GM23338 (cell line): ENCODE measurements around the gene RTP5. TPM values are rescaled to one million over a fixed set of nuclear protein-coding genes. Genes with fewer than 3 reads are reported as not detected.
A peak's percentile ranks its signal among the peaks of the same experiment; 100 is the strongest.

Source experiments
- ATAC-seq: fragments of 200-7000 bp; cut with Tn5 transposase; 3 replicates; pipeline ENCODE4 v1.9.1; 2020
- DNase-seq: peaks from one replicate; pipeline ENCODE4 v3.0.0-alpha.2; 2015; ENCODE audit warnings: low spot score
- H2AFZ ChIP-seq: fragments of 200-600 bp; sonication (generic); 2 replicates; pipeline ENCODE4 v1.8.0; 2016; ENCODE audit warnings: antibody characterized with exemption, mild to moderate bottlenecking, moderate library complexity
- H3F3A ChIP-seq: fragments of 200-600 bp; sonication (generic); replicated peaks from 2 replicates; pipeline ENCODE4 v1.8.0; 2017; ENCODE audit warnings: antibody characterized with exemption, mixed run types, low read depth
- H3K27ac ChIP-seq: fragments of 200-600 bp; sonication (generic); 2 replicates; pipeline ENCODE4 v1.6.1; 2016; ENCODE audit warnings: low read depth
- H3K27me3 ChIP-seq: fragments of 200-600 bp; sonication (generic); 2 replicates; pipeline ENCODE4 v1.8.0; 2016; ENCODE audit warnings: mild to moderate bottlenecking, mixed run types, moderate library complexity; ENCODE audit not compliant: insufficient read depth
- H3K36me3 ChIP-seq: fragments of 200-600 bp; sonication (generic); 2 replicates; pipeline ENCODE4 v1.8.0; 2016; ENCODE audit warnings: mild to moderate bottlenecking; ENCODE audit not compliant: insufficient read depth
- H3K4me1 ChIP-seq: fragments of 200-600 bp; sonication (generic); 2 replicates; pipeline ENCODE4 v1.8.0; 2016; ENCODE audit warnings: mild to moderate bottlenecking, moderate library complexity; ENCODE audit not compliant: insufficient read depth
- H3K4me2 ChIP-seq: fragments of 200-600 bp; sonication (generic); 2 replicates; pipeline ENCODE4 v1.7.1; 2017; ENCODE audit warnings: mixed run types
- H3K4me3 ChIP-seq: fragments of 200-600 bp; sonication (generic); 2 replicates; pipeline ENCODE4 v1.6.1; 2016; ENCODE audit warnings: mixed run types
- H3K79me2 ChIP-seq: fragments of 200-600 bp; sonication (generic); replicated peaks from 2 replicates; pipeline ENCODE4 v1.8.0; 2017; ENCODE audit warnings: mild to moderate bottlenecking; ENCODE audit not compliant: insufficient read depth
- H3K9me2 ChIP-seq: fragments of 200-600 bp; sonication (generic); 2 replicates; pipeline ENCODE4 v1.8.0; 2017; ENCODE audit not compliant: insufficient read depth
- H4K20me1 ChIP-seq: fragments of 200-600 bp; sonication (generic); replicated peaks from 2 replicates; pipeline ENCODE4 v1.8.0; 2017; ENCODE audit warnings: mild to moderate bottlenecking; ENCODE audit not compliant: insufficient read depth
- H3K27ac Mint-ChIP-seq: 2 replicates; pipeline ENCODE4 v1.8.0; 2020; ENCODE audit warnings: inconsistent platforms, mild to moderate bottlenecking, moderate library complexity, mixed read lengths
- H3K27me3 Mint-ChIP-seq: 3 replicates; pipeline ENCODE4 v1.8.0; 2022; ENCODE audit warnings: low read depth, mild to moderate bottlenecking, moderate library complexity, mixed read lengths, inconsistent platforms; ENCODE audit not compliant: insufficient read depth, poor library complexity
- H3K36me3 Mint-ChIP-seq: 3 replicates; pipeline ENCODE4 v1.8.0; 2021; ENCODE audit warnings: low read depth, mild to moderate bottlenecking, inconsistent platforms, moderate library complexity, mixed read lengths
- H3K4me1 Mint-ChIP-seq: 3 replicates; pipeline ENCODE4 v1.8.0; 2020; ENCODE audit warnings: mild to moderate bottlenecking, inconsistent platforms, mixed read lengths
- H3K4me3 Mint-ChIP-seq: 3 replicates; pipeline ENCODE4 v1.8.0; 2021; ENCODE audit warnings: moderate library complexity, mild to moderate bottlenecking, inconsistent platforms, mixed read lengths
- H3K9me3 Mint-ChIP-seq: 3 replicates; pipeline ENCODE4 v1.8.0; 2020; ENCODE audit warnings: moderate library complexity, mild to moderate bottlenecking, inconsistent platforms, mixed read lengths
- EZH2 ChIP-seq: fragments of 200-600 bp; sonication (generic); IDR thresholded peaks from one replicate; pipeline ENCODE4 v1.8.0; 2017; ENCODE audit warnings: antibody characterized with exemption, mild to moderate bottlenecking, low read depth; ENCODE audit not compliant: unreplicated experiment
- EZH2phosphoT487 ChIP-seq: fragments of 200-600 bp; sonication (generic); IDR thresholded peaks from one replicate; pipeline ENCODE4 v1.8.1; 2018; ENCODE audit warnings: antibody characterized with exemption; ENCODE audit not compliant: unreplicated experiment
- NANOG ChIP-seq: IDR thresholded peaks from 2 replicates; pipeline ENCODE4 v1.6.1; 2016; ENCODE audit warnings: antibody characterized with exemption, borderline replicate concordance
- POLR2AphosphoS5 ChIP-seq: IDR thresholded peaks from 2 replicates; pipeline ENCODE4 v1.6.1; 2016; ENCODE audit warnings: antibody characterized with exemption, low read depth
- REST ChIP-seq: IDR thresholded peaks from one replicate; pipeline ENCODE4 v1.6.1; 2018; ENCODE audit warnings: antibody characterized with exemption; ENCODE audit not compliant: unreplicated experiment
- polyA plus RNA-seq: library from polyadenylated mRNA; unstranded; fragments of >200 nt; fragmentation: Nextera tagmentation; extraction: Ambion mirVana; gene quantifications from 2 replicates; pipeline ENCODE4 v1.2.1, GENCODE V29; 2016
- total RNA-seq: library from RNA; depleted of rRNA; stranded (reverse); fragments of >200 nt; shearing (Covaris generic); gene quantifications from 2 replicates; pipeline ENCODE4 v1.2.3, GENCODE V29; 2014

RTP5 gene
- total and polyA plus RNA-seq, 2 experiments from 2014 or later = not detected

GRCh38 chr2:241898463-241899270 is 29.1 kb downstream of the RTP5 start:
- Histone ChIP-seq H3K79me2 (no peaks in the 10 kb centered on the region), H3K27me3 (no peaks in the 10 kb centered on the region), H3K4me1 (peaks cover 13% of the 10 kb centered on the region; the same call in 1 of the 2 replicates), H2AFZ (no peak overlapping the region), H3K4me3 (no peak overlapping the region), H3K9me2 (no peaks in the 10 kb centered on the region), H4K20me1 (no peaks in the 10 kb centered on the region), H3K27ac (no peak overlapping the region), H3K36me3 (no peaks in the 10 kb centered on the region), H3F3A (peaks cover 8% of the 10 kb centered on the region), H3K4me2 (no peak overlapping the region)
- peaks cover 12% of the 10 kb centered on the region; the same call in 2 of the 3 replicates for H3K9me3 Mint-ChIP-seq
- H3K4me1 Mint-ChIP-seq = peaks cover 25% of the 10 kb centered on the region
- H3K36me3 Mint-ChIP-seq = peaks cover 3% of the 10 kb centered on the region; the same call in 2 of the 3 replicates
- no peak overlapping the region for H3K4me3 Mint-ChIP-seq
- H3K27ac Mint-ChIP-seq = no peak overlapping the region
- ATAC-seq (no peak), DNase-seq (no peak)
- no peak for TF ChIP-seq NANOG
- no peak for TF ChIP-seq EZH2phosphoT487
- TF ChIP-seq EZH2 = no peak
- H3K27me3 Mint-ChIP-seq = peaks cover 34% of the 10 kb centered on the region

- Mint-ChIP-seq H3K36me3 (peaks cover 3% of the 10 kb centered on the region; the same call in 2 of the 3 replicates), H3K4me1 (peaks cover 25% of the 10 kb centered on the region)
- H2AFZ ChIP-seq = no peak overlapping the region
Observed at GRCh38 chr2:241900251-241901017, 30.9 kb downstream of the RTP5 start.

More at GRCh38 chr2:241900251-241901017, 30.9 kb downstream of the RTP5 start:
- no peak for ATAC-seq
- H3K27ac Mint-ChIP-seq = no peak overlapping the region
- H3K4me3 Mint-ChIP-seq = peak overlapping the region; percentile 33; the same call in 2 of the 3 replicates
- H3K79me2 ChIP-seq = no peaks in the 10 kb centered on the region
- no peak overlapping the region for H3K4me3 ChIP-seq
- H3K9me2 ChIP-seq = no peaks in the 10 kb centered on the region
- H3K36me3 ChIP-seq = no peaks in the 10 kb centered on the region
- no peak for TF ChIP-seq REST
- no peak for TF ChIP-seq POLR2AphosphoS5
- no peak overlapping the region for H3K27ac ChIP-seq
- H3K9me3 Mint-ChIP-seq = peaks cover 12% of the 10 kb centered on the region; the same call in 2 of the 3 replicates
- H3F3A ChIP-seq = peaks cover 8% of the 10 kb centered on the region
- H3K4me2 ChIP-seq = no peak overlapping the region; the same call in 1 of the 2 replicates
- peaks cover 33% of the 10 kb centered on the region for H3K27me3 Mint-ChIP-seq
- H3K4me1 ChIP-seq = peaks cover 13% of the 10 kb centered on the region; the same call in 1 of the 2 replicates
- no peak for DNase-seq
- no peaks in the 10 kb centered on the region for H3K27me3 ChIP-seq
- H4K20me1 ChIP-seq = no peaks in the 10 kb centered on the region
